ENCODE measurements around the gene ANP32E.

Gene ANP32E

DNA sequence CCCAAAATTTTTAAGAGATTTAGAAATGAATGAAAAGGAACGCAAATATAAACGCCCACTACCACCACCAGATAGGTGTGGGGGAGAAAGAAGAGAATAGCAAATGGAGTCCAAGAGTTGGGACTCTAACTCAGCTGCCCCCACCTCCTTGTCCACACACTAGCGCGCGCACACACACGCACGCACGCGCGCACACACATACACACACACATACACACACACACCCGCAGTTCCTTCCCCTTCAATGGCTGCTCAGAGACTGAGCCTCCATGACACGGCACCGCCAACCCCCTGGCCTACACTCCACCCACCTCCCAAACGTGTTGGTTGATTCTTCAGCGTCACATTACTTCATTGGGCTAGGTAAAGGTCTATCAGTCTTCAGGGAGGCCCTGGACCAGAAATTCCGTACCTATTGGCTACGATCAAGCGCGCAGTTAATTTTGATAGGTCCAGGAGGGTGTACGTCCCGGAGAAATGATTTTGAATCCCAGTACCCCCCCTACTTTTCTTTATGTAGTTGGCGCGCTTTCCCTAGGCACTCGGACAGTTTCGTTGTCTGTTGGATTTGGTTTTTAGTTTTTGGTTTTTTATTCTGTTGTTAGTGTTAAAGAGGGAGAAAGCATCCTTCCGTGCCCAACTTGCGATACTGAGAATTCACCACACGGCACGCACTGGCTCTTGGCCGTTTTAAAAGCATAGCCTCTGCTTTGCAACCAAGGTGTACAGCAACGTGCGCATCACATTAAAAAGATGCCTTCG lies at the start of gene ANP32E:
Gene ANP32E (minus strand): TSS at position 261 of the 762 bp plus-strand sequence. CDS start 326 bp downstream, outside the sequence.
- peak; percentile 90 to 91 for DNase-seq

DNA sequence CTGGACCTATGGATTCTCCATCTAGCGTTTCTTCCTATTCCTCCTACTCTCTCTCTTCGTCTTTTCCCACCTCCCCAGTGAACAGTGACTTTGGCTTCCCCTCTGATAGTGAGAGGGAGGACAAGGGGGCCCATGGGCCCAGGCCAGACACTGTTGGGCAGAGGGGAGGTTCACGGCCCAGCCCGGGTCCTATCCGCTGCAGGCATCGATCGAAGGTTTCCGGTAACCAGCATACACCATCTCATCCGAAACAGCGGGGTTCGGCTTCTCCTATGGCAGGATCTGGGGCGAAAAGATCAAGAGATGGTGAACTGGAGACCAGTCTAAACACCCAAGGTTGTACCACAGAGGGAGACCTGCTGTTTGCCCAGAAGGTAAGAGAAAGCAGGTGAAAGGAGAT lies 47.3 kb upstream of the ANP32E start:
- no peak for DNase-seq

DNA sequence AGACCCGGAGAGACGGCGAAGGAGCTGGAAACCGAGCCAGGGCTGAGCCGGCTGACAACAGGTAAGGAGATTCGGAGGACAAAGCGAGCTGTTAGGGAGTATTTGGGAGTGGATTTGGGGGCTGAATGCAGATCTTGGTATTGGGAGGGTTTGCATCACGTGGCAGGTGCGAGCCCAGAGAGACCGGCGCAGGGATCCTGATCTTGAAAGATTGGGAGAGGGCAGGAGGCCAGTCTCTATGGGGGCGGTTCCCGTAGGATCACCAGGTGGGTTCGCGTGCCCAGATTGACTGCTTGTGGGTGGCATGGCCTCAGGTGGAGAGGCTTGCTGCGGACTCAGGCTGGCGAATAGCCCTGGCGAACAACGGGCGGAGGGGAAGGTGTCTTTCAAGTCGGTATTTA lies 46.6 kb upstream of the ANP32E start:
- no peak for DNase-seq

DNA sequence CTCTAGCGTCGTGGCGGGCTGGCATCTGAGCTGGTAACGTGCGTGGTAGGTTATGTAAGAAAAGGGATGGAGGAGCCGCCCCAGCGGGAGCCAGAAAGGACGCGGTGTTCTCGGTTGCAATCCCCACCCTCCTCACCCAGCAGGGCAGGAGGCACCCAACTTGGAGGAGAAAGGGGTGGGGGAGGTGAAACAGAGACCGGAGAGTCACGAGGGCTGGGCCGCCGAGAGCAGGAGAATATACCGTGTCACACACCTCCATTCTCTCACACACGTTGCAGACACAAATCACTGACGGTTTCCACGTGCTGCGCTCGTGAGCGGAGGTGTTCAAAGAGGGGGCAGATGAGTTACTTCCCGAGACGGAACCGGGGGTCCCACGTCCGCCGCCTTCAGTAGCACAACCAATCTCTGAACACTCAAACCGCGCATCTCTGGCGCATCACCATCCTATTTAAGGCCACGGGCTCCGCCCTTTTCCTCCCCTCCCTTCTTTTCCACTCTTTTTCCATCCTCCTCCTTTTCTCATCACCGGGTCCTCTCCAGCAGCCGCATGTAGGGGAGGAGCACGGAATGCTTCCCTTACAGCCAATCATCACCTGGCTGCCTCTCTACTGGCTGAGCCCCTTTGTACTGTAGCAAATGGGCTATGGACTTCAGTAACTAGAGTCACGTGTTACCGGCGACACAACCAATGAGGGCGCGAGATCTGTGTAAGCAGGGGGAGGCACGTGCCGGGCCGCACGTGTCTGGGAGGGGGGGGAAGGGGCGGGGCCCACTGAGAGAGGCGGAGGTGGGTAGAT lies 46.0 kb upstream of the ANP32E start, which contains the start of gene CIART:
Gene CIART (plus strand): TSS at position 797 of the 800 bp plus-strand sequence. CDS start 714 bp downstream, outside the sequence.
- DNase-seq: peak; percentile 75 to 84

DNA sequence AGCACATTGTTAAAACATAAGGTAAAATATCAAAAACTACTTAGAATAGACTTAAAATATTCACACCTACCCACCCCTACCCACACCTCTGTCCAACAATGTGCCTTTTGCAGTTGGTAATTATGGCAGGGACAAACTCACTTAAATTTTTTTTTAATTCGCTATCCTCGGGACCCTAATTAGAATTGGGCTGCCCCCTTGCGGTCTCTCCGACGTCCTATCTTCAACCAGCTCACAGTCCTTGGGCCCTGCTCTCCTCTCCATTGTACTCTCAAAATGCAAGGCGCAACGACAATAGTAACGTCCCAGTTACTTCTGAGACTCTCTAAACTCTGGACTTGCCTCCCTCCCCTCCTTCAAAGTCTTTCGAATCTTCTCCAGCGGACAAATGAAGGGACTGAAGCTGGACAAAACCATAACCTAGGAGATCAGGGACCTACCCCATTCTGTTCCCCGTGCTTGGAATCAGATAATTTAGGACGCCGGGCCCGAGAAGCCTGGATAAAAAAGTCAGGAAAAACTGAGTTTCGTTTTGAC lies 45.4 kb upstream of the ANP32E start:
- peak; percentile 63 to 66 for DNase-seq

DNA sequence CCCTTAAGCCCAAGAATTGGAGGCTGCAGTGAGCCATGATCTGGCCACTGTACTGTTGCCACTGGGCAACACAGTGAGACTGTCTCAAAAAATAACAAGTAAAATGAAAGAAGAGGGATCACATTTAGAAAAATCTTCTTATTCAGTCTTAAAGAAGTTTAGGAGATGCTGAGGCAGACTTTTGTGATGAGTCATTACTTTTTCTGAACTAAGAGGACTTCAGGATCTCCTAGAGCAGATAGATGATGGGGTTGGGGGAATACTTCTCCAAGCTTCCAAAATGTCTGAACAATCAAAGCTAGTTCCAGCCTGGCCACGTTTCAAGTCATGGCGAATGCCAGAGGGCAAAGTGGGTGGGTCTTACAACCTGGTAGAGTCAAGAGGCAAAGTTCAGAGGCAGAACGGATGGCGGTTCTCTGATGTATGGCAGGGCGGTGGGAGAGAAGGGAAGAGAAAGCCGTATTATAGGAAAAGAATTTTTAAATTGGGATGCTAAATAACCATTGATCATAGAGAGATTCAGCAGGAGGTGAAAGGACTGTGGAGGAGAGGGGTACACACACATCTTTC lies 44.3 kb upstream of the ANP32E start:
- no peak for DNase-seq

DNA sequence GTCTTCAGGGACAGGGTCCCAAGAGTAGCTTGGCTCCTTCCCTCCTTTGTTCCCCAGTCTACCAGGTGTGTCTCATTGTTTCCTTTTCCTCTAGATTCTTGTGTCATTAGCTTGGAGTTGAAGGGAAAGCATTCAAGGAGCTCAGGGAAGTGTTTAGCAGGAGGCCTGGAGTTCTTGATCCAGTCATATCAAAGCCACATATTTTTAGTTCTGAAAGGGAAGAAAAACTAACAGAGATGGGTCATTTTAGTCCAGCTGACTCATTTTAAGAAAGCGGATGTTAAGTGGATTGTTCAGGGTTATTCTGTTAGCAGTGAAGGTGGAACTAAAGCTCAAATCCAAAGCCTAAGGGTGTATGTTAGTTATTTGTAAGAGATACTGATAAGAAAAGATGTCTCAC lies 37.4 kb upstream of the ANP32E start:
- DNase-seq: no peak

DNA sequence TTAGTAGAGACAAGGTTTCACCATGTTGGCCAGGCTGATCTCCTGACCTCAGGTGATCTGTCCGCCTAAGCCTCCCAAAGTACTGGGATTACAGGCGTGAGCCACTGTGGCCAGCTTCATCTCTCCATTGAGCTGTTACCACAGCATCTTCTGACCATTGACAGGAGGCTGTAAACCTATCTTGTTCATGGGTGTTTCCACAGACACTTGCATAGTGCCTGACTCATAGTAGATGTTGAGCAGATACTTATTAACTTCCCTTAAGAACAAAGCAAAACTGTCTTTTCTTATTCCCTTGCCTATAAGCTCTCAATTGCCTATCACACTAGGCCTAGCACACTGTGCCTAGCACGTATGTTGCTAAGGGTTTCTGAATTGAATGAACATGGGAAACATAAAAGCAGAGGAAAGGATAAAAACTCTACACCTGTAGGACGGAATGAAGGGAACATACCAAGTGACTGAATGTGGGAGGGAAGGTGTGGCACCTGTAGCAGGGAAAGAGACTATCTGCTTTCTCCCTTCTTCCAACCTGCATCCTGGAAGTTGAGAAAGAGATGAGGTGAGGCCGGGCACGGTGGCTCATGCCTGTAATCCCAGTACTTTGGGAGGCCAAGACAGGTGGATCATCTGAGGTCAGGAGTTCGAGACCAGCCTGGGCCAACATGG lies 35.5 kb upstream of the ANP32E start:
- no peak for DNase-seq

DNA sequence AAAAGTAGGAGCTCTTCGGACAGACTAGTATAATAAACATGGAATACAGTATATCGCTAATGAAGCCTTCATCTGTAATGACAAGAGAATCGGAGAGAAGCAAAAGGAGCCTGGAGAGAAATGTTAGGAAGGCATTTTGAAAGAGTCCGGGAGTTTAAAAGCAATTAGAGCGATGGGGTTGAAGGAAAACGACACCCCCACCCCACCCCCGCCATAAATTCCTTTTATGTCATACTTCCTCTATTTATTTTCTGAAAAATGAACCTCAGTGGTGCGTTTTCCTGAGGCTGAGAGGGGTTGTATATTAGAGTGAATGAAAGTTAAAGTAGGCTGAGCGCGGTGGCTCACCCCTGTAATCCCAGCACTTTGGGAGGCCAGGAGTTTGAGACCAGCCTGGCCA lies 33.5 kb upstream of the ANP32E start:
- no peak for DNase-seq

DNA sequence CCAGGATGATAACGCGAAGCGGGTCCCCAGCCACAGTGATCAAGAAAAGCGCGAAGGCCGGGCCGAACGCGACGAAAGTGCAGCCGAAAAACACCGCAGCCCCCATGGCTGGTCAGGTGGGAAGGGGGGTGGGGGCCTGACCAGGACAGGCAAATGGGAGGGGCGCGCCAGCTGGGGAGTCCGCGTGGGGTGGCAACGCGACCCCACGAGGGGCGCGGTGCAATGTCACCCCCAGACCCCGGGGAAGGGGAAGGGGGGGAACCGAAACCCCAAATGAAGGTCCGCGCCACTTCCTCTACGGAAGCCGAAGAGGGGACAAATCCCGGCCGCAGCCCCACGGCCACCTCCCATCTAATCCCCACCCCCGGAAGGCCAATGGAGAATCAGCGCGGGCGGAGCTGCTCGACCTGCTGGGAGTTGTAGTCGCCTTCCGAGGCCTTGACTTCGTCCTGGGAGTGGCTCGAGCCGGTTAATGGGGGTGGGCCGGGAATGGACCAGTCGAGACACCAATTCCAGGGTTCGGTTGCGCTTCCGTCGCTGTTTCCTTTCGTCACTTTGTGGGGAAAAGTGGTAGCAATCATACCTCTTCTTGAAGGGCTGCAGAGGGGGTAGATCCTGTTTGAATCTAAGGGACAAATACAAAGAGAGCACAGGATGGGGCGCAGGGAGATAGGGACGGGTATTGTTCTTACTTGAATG lies 32.9 kb upstream of the ANP32E start, which contains the start of gene APH1A:
Gene APH1A (minus strand): TSS at position 312 of the 699 bp plus-strand sequence. CDS start 206 bp downstream, at position 106.
- DNase-seq: peak; percentile 91 to 92

DNA sequence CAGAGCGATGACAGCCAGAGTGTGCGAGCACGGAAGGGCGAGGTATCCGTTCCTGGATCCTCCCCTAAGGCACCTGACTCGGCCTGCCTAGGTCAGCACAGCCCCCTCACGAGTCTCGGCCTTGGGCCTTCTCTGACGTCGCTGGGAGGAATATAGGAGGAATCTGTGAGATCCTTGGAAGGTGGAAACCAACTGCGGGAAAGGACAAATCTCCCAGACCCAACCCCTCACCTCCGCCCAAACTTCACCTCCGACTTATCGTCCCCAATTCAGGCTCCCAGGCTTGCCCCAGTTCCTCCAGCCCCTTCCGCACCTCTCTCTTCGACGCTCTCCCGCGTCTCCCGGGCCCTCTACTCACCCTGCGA lies 32.4 kb upstream of the ANP32E start:
- DNase-seq: peak in 1 of 2 donors; percentile 36

DNA sequence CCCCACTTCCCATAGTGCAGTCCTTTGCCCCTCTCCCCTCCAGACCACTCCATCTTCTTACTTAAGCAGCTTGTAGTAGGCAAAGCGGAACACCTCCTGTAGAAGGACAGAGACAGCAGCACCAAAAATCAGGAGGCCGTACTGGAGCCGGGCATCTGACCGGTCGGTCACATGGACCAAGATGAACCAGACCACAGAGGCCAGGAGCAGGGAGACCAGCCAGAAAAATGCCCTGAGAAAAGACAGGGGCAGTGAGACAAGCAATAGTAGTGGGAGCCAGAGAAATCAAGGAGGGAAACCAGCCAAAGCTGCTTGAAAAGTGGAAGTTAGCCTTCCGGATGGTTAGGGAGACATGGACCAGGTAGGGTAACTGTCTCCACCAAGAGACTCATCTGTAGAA lies 32.0 kb upstream of the ANP32E start:
- no peak for DNase-seq

DNA sequence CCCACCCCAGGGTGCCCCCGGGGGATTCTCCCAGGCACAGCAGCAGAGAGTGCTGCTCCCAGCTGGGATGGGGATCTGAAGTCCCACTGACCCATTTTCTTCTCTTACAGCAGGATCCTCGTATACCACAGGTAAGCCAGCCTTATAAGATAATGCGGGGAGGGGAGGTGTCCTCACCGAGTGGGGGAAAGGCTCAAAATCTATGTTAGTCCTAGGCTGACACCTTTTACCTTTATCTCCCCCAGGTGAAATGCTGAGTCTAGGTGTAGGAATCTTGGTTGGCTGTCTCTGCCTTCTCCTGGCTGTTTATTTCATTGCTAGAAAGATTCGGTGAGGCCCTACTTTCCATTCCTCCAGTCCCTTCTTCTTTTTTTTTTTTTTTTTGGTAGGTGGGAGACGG lies 27.6 kb upstream of the ANP32E start:
- no peak for DNase-seq

DNA sequence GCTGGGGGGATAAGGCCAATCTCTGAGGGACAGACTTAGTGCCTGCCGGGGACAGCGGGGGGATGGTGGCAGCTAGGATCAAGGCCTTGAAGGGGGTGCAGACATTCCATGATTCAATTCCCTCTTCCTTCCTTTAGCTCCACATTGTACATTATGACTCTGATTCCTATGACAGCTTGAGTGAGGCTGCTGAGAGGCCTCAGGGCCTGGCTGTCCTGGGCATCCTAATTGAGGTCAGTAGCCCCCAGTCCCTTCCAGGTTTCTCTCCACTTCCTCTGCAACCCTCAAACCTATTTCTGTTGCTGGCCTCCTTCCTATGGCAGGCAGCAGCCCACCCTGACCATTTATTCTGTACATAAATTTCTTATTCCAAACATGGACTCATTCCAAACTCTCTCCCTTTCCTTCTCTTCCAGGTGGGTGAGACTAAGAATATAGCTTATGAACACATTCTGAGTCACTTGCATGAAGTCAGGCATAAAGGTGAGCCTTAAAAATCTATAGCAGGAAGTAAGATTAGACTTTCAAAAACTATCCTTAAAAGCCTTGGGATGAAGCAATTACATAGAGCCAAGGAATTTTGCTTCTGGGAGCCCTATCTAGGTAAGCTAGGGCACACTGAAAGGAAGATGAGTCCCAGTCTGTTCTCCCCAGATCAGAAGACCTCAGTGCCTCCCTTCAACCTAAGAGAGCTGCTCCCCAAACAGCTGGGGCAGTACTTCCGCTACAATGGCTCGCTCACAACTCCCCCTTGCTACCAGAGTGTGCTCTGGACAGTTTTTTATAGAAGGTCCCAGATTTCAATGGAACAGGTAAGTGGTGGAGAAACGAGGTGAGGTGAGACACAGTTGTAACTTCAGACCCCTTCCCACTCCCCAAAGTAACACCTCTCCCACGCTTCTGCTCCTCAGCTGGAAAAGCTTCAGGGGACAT lies 26.7 kb upstream of the ANP32E start:
- no peak for DNase-seq

DNA sequence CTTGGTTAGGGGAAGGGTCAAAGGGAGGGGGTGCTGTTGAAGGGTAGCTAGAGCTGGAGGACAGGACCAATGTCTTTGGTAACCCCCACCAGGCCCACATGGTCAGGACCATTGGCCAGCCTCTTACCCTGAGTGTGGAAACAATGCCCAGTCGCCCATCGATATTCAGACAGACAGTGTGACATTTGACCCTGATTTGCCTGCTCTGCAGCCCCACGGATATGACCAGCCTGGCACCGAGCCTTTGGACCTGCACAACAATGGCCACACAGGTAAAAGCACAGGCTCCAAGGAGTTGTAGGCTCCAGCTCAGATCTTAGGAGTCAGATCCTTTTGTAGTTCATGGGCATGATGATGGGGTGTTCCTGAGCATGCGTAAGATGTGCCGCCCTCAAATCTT lies 25.5 kb upstream of the ANP32E start:
- DNase-seq: no peak

DNA sequence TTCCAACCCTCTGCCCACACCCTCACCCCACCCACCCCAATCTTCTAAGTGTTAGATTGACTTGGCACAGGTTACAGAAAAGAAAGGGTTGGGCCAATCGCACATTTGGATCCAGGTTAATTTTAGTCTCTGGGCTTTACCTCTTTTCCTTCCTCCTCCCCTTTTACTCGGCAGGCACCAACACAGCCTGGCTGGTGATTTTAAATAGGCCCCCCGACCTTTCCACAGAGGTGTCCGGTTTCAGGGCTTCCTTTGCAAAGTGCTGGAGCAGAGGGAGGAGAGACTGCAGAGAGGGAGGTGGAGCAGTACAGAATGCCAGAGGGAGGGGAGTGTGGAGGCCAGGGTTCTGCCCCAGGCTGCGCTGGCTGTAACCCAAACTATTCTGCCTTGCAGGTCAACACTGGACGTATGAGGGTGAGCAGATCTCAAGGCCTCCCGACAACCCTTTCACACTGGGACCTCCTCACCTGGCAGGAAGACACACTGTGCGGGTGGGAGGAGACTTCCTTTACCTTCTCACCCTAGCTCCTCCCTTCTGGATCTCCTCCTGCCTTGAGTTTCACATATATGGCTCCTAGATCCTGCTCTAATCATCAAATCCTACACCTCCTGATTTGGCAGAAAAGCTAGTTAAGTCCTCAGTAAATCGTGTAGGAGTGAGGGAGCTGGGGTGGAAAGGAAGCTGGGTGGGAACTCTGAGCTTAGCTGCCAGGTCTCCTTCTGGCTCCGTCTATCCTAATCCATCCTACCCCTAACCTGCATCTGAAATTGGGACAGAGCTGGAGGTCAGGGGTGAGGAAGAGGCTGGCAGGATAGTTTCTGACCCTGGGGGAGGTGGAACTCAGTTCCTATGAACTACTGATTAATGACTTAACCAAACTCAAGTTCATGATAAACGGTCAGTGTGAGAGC lies 24.1 kb upstream of the ANP32E start:
- no peak for DNase-seq

DNA sequence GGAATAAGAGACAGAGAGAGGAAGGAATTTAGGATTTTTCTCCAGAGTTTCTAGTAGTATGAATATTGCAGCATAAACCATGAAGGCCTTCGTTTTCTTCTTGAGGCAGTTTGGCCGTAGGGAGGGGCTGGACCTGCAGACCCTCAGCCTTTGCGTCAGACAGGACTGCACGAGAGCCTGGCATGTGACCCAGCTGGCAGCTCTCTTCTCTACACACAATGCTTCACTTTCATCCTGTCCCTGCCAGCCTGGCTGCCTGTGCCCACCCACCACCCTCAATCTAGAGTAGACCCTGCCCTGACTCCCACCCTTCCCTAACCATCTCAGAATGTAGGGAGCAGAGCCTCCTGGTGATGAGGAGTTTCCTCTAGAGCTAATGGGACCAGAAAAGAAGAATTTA lies 23.3 kb upstream of the ANP32E start:
- DNase-seq: no peak

DNA sequence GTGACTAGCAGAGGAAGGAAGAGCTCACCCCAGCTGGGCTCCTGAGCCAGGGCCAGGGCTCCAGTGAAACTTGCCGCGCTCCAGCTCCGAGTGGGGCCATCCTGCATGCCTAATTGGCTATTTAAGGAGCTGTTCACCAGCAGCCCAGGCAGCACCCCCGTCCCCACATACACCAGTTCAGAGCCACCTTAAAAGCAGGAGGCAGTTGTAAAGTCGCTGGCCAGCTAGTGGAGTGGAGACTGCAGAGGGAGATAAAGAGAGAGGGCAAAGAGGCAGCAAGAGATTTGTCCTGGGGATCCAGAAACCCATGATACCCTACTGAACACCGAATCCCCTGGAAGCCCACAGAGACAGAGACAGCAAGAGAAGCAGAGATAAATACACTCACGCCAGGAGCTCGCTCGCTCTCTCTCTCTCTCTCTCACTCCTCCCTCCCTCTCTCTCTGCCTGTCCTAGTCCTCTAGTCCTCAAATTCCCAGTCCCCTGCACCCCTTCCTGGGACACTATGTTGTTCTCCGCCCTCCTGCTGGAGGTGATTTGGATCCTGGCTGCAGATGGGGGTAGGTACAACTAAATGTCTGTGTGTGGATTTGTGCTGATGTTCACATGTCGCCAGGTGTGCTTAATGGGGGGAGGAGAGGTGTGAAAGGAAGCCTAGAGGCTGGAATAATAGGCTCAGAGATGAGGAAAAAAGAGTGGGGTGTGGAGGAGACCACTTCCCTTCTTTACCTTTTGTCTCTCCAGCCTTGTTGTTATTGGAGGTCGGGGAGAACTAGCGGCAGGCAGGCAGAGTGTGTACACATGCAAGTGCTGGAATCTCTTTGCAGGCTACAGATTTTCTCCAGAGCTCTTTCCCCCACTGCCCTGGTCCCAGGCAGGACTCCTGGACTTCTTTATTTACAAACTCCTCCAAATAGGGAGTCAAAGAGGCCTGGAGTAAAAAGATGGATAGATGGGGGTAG lies 22.0 kb upstream of the ANP32E start, which contains the start of gene CA14:
Gene CA14 (plus strand): TSS at position 151 of the 962 bp plus-strand sequence. CDS start 355 bp downstream, at position 506.
- DNase-seq: no peak
